ENCODE data around the gene HYCC2. TPM values are rescaled to one million over a fixed set of nuclear protein-coding genes. Genes with fewer than 3 reads are reported as not detected.

HYCC2 gene
- total and polyA plus RNA-seq, 2 of the 8 experiments (the other 6 are each of a cell fraction or from before 2014, with no cell fraction given), result 0.86 to 8.0 TPM

DNA sequence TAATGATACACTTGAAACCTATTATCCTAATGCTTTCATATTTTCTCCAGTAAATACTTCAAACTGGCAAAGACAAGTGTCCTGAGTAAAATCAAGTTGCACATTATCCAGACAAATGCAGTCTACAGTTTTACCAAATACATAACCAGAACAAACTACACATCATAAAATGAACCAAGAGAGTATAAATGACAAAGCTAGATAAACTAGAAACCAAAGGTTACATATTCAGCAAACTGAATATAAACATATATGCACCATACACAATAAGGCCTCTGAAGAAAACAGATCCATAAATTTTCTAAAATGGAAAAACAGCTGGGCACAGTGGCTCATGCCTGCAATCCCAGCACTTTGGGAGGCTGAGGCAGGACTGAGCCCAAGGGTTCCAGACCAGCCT is 47.0 kb downstream of the HYCC2 start:
- no peak overlapping the region for H3K14ac ChIP-seq (ENCODE audit: insufficient read length)
- H3K4me3 ChIP-seq (ENCODE audit: extremely low read depth in 1 of 4, insufficient read depth in 2 of 4, low read depth in 3 of 4, low read length in 4 of 4), result no peak overlapping the region
- no peak overlapping the region for H3K18ac ChIP-seq (ENCODE audit: extremely low read depth, low read length)
- no peak overlapping the region for H3K4ac ChIP-seq (replicated peaks; ENCODE audit: insufficient read length, low read depth, low read length)
- H2BK12ac ChIP-seq (ENCODE audit: low read depth, low read length), result no peak overlapping the region
- no peaks in the 10 kb centered on the region for H3K23me2 ChIP-seq (ENCODE audit: low read depth, low read length)
- H2BK15ac ChIP-seq (ENCODE audit: low read length), result no peak overlapping the region
- H3K79me1 ChIP-seq (ENCODE audit: low read depth, low read length), result no peaks in the 10 kb centered on the region
- H3K27ac ChIP-seq (ENCODE audit: low read depth, low read length), result no peak overlapping the region
- no peaks in the 10 kb centered on the region for H4K20me1 ChIP-seq (replicated peaks in 1 of 2; ENCODE audit: control insufficient read depth in 1 of 2, insufficient read depth in 2 of 2, low read length in 2 of 2)
- ChIA-PET CTCF (ENCODE audit: partially characterized antibody) (no interaction called here), POLR2A (ENCODE audit: partially characterized antibody) (interaction anchor here (0.6 to 0.8 kb wide), 5 partner anchors 21 to 74 kb away, joined by 3 read pairs; partner anchors contain the start of gene ORC2)
- H2BK20ac ChIP-seq (ENCODE audit: low read length), result no peak overlapping the region
- H3K4me2 ChIP-seq (ENCODE audit: insufficient read depth in 1 of 2, low read depth in 2 of 2, low read length in 2 of 2), result no peak overlapping the region
- H2BK120ac ChIP-seq (replicated peaks; ENCODE audit: low read depth, low read length), result no peak overlapping the region
- DNase-seq (ENCODE audit: low read depth in 1 of 2, low spot score in 2 of 2), result no peak
- no peak overlapping the region for H4K8ac ChIP-seq (ENCODE audit: extremely low read depth, insufficient read depth, low read length)
- H3K27me3 ChIP-seq (replicated peaks in 1 of 4; ENCODE audit: control insufficient read depth in 3 of 4, extremely low read depth in 1 of 4, insufficient read depth in 3 of 4, low read length in 3 of 4), result peaks cover 0 to 1% (median 0%) of the 10 kb centered on the region in 4 experiments; a peak in 1 of 7 replicates
- no peaks in the 10 kb centered on the region for H3K9me3 ChIP-seq (ENCODE audit: insufficient read depth in 2 of 2, low read depth in 1 of 2, low read length in 1 of 2)
- H3K79me2 ChIP-seq (ENCODE audit: control insufficient read depth in 1 of 2, insufficient read depth in 2 of 2, low read length in 2 of 2), result no peaks in the 10 kb centered on the region
- H2AFZ ChIP-seq (ENCODE audit: low read length), result no peak overlapping the region
- no peak overlapping the region for H3K23ac ChIP-seq (ENCODE audit: insufficient read length)
- TF ChIP-seq TAF7 (optimal IDR thresholded peaks at IDR 0.05; ENCODE audit: borderline replicate concordance, low read depth, low read length), result no peak
- no peak for TF ChIP-seq MAFK (IDR thresholded peaks at IDR 0.05; ENCODE audit: low read depth, low read length)
- TF ChIP-seq, protein P1, sequence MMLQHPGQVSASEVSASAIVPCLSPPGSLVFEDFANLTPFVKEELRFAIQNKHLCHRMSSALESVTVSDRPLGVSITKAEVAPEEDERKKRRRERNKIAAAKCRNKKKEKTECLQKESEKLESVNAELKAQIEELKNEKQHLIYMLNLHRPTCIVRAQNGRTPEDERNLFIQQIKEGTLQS (IDR thresholded peaks at IDR 0.05; ENCODE audit: insufficient read depth, low read depth, low read length), result no peak
- no peak for TF ChIP-seq SIRT6 (IDR thresholded peaks at IDR 0.05; ENCODE audit: low read length)
- no peak for TF ChIP-seq POU5F1 (IDR thresholded peaks at IDR 0.05; ENCODE audit: low read depth, low read length)
- TF ChIP-seq ZNF274 (IDR thresholded peaks at IDR 0.05; ENCODE audit: borderline replicate concordance, extremely low read depth, low read length), result no peak
- no peak for TF ChIP-seq SUZ12 (IDR thresholded peaks at IDR 0.05; ENCODE audit: low read length)
- TF ChIP-seq BCL11A (IDR thresholded peaks at IDR 0.05; ENCODE audit: low read depth in 2 of 2, low read length in 2 of 2), result no peak
- no peak for TF ChIP-seq ASH2L (IDR thresholded peaks at IDR 0.05; ENCODE audit: low read length)
- TF ChIP-seq CTBP2 (IDR thresholded peaks at IDR 0.05; ENCODE audit: borderline replicate concordance, insufficient read depth, insufficient read length, low read length), result no peak
- H3K4me1 ChIP-seq (replicated peaks in 1 of 4; ENCODE audit: control insufficient read depth in 3 of 4, insufficient read depth in 4 of 4, low read length in 3 of 4), result no peaks in the 10 kb centered on the region
- H3K9ac ChIP-seq (replicated peaks in 1 of 4; ENCODE audit: extremely low read depth in 1 of 4, low read depth in 3 of 4, low read length in 3 of 4), result no peak overlapping the region
- H3K36me3 ChIP-seq (ENCODE audit: control insufficient read depth in 2 of 4, insufficient read depth in 4 of 4, low read length in 3 of 4), result no peaks in the 10 kb centered on the region
- H4K91ac ChIP-seq (replicated peaks; ENCODE audit: insufficient read length, low read length), result no peak overlapping the region
- H3K56ac ChIP-seq (replicated peaks; ENCODE audit: insufficient read length, low read depth, low read length), result no peak overlapping the region
- H2BK5ac ChIP-seq (ENCODE audit: low read depth, low read length), result no peak overlapping the region
- FAIRE-seq, result no peak
- H4K5ac ChIP-seq (ENCODE audit: insufficient read length, low read depth, low read length), result no peak overlapping the region
- H2AK5ac ChIP-seq (ENCODE audit: low read depth, low read length), result no peak overlapping the region

Measured in H1 (cell line).